NOMO-1 (cell line): Measurements from ENCODE around the gene OSGEP.

ENCODE experiments used
- DNase-seq, 2 experiments: peaks; one replicate each; lab custom pipeline; 2025; ENCODE audit not compliant: unreplicated experiment in 2 of 2; lab: John Stamatoyannopoulos, UW

The OSGEP gene

DNA sequence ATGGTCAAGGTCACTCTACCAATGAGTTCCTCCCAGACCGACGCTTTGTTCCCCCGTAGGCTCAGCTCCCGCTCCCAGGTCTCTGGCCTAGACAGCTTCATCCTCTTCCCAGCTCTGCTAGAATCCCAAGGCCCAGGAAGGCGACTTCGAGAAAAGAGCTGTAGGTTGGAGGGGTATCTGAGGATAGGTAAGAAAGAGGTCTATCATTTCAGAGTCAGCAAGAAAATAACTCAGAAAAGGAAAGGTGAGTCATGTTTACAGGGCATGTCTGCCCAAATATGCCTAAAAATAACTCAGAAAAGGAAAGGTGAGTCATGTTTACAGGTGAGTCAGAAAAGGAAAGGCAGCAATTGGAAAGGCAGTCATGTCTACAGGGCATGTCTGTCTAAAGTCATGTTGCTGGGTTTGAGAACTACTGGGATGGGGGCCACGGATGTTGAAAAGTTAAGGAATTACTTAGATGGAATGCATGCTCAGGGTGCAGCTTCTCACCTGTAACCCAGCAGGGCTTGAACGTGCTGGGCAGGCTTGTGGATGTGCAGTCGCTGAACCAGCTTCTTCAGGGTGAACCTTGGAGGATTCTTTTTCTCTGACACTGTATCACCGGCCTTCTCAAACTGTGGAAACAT, 53.5 kb downstream of the OSGEP start:
- DNase-seq = no peak

DNA sequence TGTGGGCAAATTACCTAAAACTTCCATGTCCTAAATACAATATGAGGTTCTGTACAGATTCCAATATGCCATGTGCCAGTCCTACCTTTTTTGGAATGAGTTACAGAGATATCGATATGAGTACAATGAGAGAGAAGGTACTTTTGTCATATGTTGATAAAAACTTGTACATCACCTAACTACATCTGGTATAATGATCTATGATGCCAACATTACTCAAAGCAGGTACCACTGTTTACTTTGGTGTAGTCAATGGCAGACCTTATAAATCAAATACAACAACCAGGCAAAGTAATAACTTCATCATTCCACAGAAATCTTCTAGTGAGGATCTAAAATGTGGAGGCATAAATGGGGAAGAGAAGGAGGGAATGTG, 54.0 kb downstream of the OSGEP start:
- no peak for DNase-seq

DNA sequence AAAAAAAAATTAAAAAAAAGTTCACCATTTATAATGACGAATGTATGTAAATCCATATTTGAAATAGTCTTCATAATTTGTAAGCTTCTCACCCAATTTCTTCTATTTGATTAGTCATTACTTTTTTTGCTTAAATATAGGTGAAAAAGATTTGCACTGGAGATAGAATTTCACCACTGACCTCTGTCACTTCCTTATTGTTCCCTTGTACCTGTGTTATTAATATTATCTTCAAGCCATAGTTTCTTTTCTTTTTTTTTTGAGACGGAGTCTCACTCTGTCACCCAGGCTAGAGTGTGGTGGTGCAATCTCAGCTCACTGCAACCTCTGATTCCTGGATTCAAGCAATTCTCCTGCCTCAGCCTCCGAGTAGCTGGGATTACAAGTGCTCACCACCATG, 57.1 kb downstream of the OSGEP start:
- DNase-seq = no peak
